ENCODE data around the gene ADAM33.

Gene ADAM33

GRCh38 chr20:3710703-3711483 lies 29.1 kb upstream of the ADAM33 start:
- in situ Hi-C loops (cut with MboI; ENCODE audit: low sequenced_read_pairs) = no loop called here

GRCh38 chr20:3710011-3710466 lies 28.2 kb upstream of the ADAM33 start:
- in situ Hi-C loops (cut with MboI; ENCODE audit: low sequenced_read_pairs) = no loop called here

- in situ Hi-C loops (cut with MboI; ENCODE audit: low sequenced_read_pairs) = no loop called here
Measured at GRCh38 chr20:3707508-3707899, 25.7 kb upstream of the ADAM33 start.

GRCh38 chr20:3706774-3707507 lies 25.1 kb upstream of the ADAM33 start:
- in situ Hi-C loops (cut with MboI; ENCODE audit: low sequenced_read_pairs) = no loop called here

- in situ Hi-C loops (cut with MboI; ENCODE audit: low sequenced_read_pairs) = no loop called here
Measured at GRCh38 chr20:3705970-3706739, 24.3 kb upstream of the ADAM33 start.

GRCh38 chr20:3705491-3705969 lies 23.7 kb upstream of the ADAM33 start:
- in situ Hi-C loops (cut with MboI; ENCODE audit: low sequenced_read_pairs) = no loop called here

GRCh38 chr20:3704087-3704486 lies 22.3 kb upstream of the ADAM33 start:
- in situ Hi-C loops (cut with MboI; ENCODE audit: low sequenced_read_pairs) = no loop called here

GRCh38 chr20:3702611-3703391 lies 21.0 kb upstream of the ADAM33 start:
- in situ Hi-C loops (cut with MboI; ENCODE audit: low sequenced_read_pairs) = no loop called here

GRCh38 chr20:3701061-3701998 lies 19.5 kb upstream of the ADAM33 start:
- in situ Hi-C loops (cut with MboI; ENCODE audit: low sequenced_read_pairs) = no loop called here

- in situ Hi-C loops (cut with MboI; ENCODE audit: low sequenced_read_pairs) = no loop called here
Measured at GRCh38 chr20:3699037-3699436, 17.2 kb upstream of the ADAM33 start.

GRCh38 chr20:3698591-3699001 lies 16.8 kb upstream of the ADAM33 start:
- in situ Hi-C loops (cut with MboI; ENCODE audit: low sequenced_read_pairs) = no loop called here

- in situ Hi-C loops (cut with MboI; ENCODE audit: low sequenced_read_pairs) = no loop called here
Measured at GRCh38 chr20:3697588-3698305, 15.9 kb upstream of the ADAM33 start.

- in situ Hi-C loops (cut with MboI; ENCODE audit: low sequenced_read_pairs) = no loop called here
Measured at GRCh38 chr20:3696745-3697587, 15.2 kb upstream of the ADAM33 start.

- in situ Hi-C loops (cut with MboI; ENCODE audit: low sequenced_read_pairs) = no loop called here
Measured at GRCh38 chr20:3696200-3696599, 14.4 kb upstream of the ADAM33 start.

- in situ Hi-C loops (cut with MboI; ENCODE audit: low sequenced_read_pairs) = no loop called here
Measured at GRCh38 chr20:3694864-3695263, 13.1 kb upstream of the ADAM33 start.

GRCh38 chr20:3693376-3693775 lies 11.6 kb upstream of the ADAM33 start:
- in situ Hi-C loops (cut with MboI; ENCODE audit: low sequenced_read_pairs) = no loop called here

GRCh38 chr20:3692706-3693294 lies 11.0 kb upstream of the ADAM33 start:
- in situ Hi-C loops (cut with MboI; ENCODE audit: low sequenced_read_pairs) = no loop called here

GRCh38 chr20:3691897-3692296 lies 10.1 kb upstream of the ADAM33 start:
- in situ Hi-C loops (cut with MboI; ENCODE audit: low sequenced_read_pairs) = no loop called here

Data from HL-60/S4 treated with retinoic acid at 250 ng/mL for 4 days and 3 days (cell line).